GM23248 (cell line): ENCODE measurements around the gene CRELD2.

ENCODE experiments used
- EZH2 ChIP-seq: fragments of 200-600 bp; sonication (generic); IDR thresholded peaks from 2 replicates; pipeline ENCODE4 v1.6.1; 2018; ENCODE audit warnings: antibody characterized with exemption, mild to moderate bottlenecking; ENCODE audit not compliant: insufficient read depth, poor library complexity, severe bottlenecking
- EZH2phosphoT487 ChIP-seq: fragments of 200-600 bp; sonication (generic); IDR thresholded peaks from 2 replicates; pipeline ENCODE4 v1.6.1; 2018; ENCODE audit warnings: antibody characterized with exemption, moderate library complexity, mild to moderate bottlenecking, low read depth; ENCODE audit not compliant: insufficient read depth

DNA sequence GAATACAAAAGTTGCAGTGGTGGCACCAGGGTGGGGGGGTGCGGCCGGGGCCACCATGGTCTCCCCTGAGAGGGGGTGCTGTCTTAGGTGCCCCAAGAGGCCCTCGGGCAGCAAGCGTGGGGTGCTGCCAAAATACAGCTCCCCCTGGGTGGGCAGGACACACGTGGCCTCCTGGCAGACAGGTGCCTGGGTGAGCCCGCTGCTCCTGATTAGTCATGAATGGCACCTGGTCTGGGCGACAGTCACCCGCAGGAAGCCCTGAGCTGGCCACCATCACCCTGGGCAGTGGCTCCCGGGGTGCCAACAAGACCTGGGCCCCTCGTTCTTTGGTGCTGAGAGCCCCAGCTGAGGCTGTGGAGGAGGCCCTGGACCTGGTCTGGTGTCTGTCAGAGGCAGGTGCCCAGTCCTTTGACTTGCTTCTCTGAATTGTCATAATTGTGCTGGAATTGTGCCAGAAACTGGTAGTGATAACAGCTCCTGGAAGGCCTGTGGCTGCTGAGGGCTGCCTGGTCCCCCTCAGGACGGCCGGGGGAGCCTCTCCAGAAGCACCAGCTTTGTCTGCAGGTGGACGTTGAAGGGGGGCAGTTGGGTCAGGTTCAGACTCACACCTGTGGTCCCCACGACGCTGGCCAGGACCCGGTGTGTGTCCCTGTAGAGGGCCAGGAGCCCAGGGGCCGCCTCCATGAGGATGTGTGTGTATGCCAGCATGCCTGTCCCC is 15.0 kb upstream of the CRELD2 start:
- TF ChIP-seq EZH2 (no peak), EZH2phosphoT487 (no peak)
